ENCODE measurements around the gene SLC15A2.

DNA sequence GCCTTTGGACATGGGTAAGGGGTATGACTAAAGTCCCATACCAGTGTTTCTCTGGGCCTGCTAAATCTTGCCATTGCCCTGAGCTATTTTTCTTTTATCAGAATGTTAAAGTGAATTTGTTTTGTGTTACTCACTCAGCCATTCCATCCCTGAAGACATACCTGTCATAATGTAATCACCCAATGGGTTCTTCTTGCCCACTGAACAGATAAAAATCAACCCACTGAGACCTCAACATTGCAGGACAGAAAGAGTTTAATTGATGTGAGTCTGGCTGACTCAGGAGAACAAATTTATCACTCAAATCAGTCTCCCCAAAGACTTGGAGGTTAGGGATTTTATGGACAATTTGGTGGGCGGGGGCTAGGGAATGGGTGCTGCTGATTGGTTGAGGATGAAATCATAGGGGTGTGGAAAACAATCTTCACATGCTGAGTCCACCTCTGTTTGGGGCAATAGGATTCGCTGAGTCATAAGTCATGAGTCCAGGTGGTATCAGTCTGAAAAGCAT, 80.5 kb downstream of the SLC15A2 start:
- no peak for TF ChIP-seq POLR2A (IDR thresholded peaks at IDR 0.05; ENCODE audit: low read length)
- no peak for TF ChIP-seq GATA1 (IDR thresholded peaks at IDR 0.05; ENCODE audit: low read depth, low read length)
